Measurements from ENCODE around the gene PKD1L1. TPM values are rescaled to one million over a fixed set of nuclear protein-coding genes. Genes with fewer than 3 reads are reported as not detected.

Gene PKD1L1
- polyA plus RNA-seq, 1 donor from 2014 or later: 2.0 TPM

DNA sequence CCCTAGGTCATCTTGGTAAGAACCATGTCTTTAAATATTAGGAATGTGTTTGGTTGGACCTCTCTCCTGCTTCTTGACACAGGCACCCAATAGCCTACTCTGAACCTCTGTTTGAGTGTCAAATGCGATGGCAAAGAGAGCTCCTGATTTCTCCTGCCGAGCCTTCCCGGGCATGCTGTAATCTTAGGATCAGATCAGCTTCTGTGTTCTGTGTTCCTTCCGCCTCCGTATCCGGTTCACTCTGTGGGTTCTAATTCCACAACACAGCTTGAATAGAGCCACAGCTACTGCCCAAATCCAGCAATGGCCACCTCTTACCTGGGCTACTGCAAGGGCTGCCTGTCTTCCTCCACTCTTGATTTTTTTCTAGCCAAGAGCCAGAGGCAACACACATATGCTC, 201.1 kb downstream of the PKD1L1 start:
- Histone ChIP-seq H4K20me1 (ENCODE audit: insufficient read depth) (no peaks in the 10 kb centered on the region), H3K4me3 (ENCODE audit: low read length) (no peak overlapping the region), H3K9me3 (ENCODE audit: low read length) (no peaks in the 10 kb centered on the region), H3K9me2 (ENCODE audit: insufficient read depth, low read length) (no peaks in the 10 kb centered on the region), H3K79me2 (replicated peaks; ENCODE audit: insufficient read depth, low read length) (no peaks in the 10 kb centered on the region), H3K36me3 (ENCODE audit: insufficient read depth, low read length) (no peaks in the 10 kb centered on the region), H3K27ac (ENCODE audit: low read length) (no peak overlapping the region), H3F3A (ENCODE audit: insufficient read depth, low read length, poor library complexity, severe bottlenecking) (no peaks in the 10 kb centered on the region), H3K27me3 (ENCODE audit: insufficient read depth, low read depth, low read length) (no peaks in the 10 kb centered on the region), H3K4me2 (ENCODE audit: low read length) (no peak overlapping the region), H2AFZ (ENCODE audit: low read depth, low read length) (no peak overlapping the region), H3K9ac (ENCODE audit: low read length) (no peak overlapping the region)
- TF ChIP-seq TAF1 (IDR thresholded peaks at IDR 0.05; ENCODE audit: low read depth) (no peak), POLR2AphosphoS5 (IDR thresholded peaks at IDR 0.05) (no peak), EP300 (conservative IDR thresholded peaks at IDR 0.05; ENCODE audit: poor library complexity, severe bottlenecking) (no peak), RAD21 (conservative IDR thresholded peaks at IDR 0.05) (no peak), EZH2 (IDR thresholded peaks at IDR 0.05; ENCODE audit: borderline replicate concordance, insufficient read depth, low read length, poor library complexity, severe bottlenecking) (no peak), MXI1 (conservative IDR thresholded peaks at IDR 0.05; ENCODE audit: poor library complexity, severe bottlenecking) (no peak), SMC3 (conservative IDR thresholded peaks at IDR 0.05; ENCODE audit: poor library complexity) (no peak)
- TF ChIP-seq, protein P1, sequence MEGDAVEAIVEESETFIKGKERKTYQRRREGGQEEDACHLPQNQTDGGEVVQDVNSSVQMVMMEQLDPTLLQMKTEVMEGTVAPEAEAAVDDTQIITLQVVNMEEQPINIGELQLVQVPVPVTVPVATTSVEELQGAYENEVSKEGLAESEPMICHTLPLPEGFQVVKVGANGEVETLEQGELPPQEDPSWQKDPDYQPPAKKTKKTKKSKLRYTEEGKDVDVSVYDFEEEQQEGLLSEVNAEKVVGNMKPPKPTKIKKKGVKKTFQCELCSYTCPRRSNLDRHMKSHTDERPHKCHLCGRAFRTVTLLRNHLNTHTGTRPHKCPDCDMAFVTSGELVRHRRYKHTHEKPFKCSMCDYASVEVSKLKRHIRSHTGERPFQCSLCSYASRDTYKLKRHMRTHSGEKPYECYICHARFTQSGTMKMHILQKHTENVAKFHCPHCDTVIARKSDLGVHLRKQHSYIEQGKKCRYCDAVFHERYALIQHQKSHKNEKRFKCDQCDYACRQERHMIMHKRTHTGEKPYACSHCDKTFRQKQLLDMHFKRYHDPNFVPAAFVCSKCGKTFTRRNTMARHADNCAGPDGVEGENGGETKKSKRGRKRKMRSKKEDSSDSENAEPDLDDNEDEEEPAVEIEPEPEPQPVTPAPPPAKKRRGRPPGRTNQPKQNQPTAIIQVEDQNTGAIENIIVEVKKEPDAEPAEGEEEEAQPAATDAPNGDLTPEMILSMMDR (IDR thresholded peaks at IDR 0.05; ENCODE audit: poor library complexity, severe bottlenecking): no peak
- TF ChIP-seq, protein P2, sequence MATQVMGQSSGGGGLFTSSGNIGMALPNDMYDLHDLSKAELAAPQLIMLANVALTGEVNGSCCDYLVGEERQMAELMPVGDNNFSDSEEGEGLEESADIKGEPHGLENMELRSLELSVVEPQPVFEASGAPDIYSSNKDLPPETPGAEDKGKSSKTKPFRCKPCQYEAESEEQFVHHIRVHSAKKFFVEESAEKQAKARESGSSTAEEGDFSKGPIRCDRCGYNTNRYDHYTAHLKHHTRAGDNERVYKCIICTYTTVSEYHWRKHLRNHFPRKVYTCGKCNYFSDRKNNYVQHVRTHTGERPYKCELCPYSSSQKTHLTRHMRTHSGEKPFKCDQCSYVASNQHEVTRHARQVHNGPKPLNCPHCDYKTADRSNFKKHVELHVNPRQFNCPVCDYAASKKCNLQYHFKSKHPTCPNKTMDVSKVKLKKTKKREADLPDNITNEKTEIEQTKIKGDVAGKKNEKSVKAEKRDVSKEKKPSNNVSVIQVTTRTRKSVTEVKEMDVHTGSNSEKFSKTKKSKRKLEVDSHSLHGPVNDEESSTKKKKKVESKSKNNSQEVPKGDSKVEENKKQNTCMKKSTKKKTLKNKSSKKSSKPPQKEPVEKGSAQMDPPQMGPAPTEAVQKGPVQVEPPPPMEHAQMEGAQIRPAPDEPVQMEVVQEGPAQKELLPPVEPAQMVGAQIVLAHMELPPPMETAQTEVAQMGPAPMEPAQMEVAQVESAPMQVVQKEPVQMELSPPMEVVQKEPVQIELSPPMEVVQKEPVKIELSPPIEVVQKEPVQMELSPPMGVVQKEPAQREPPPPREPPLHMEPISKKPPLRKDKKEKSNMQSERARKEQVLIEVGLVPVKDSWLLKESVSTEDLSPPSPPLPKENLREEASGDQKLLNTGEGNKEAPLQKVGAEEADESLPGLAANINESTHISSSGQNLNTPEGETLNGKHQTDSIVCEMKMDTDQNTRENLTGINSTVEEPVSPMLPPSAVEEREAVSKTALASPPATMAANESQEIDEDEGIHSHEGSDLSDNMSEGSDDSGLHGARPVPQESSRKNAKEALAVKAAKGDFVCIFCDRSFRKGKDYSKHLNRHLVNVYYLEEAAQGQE (IDR thresholded peaks at IDR 0.05; ENCODE audit: borderline replicate concordance): no peak

DNA sequence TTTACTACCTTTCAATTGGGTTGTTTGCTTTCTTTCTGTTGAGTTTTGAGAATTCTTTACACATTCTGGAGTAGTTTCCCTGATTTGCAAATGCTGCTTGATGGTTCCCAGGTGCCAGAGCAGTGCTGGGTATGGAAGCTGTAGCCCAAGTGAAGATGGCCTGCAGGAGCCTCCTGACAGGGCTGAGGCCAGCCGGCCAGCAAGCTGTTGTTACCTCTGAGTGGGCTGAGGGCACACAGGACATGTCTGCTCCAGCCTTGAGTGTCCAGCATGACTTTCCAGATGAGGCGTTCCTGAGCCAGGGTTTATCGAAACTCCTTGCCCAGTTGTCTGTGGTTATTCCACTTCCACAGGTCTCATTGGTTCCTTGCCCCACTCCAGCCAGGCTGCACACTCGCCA, 201.8 kb downstream of the PKD1L1 start:
- Histone ChIP-seq H3K79me2 (replicated peaks; ENCODE audit: insufficient read depth, low read length) (no peaks in the 10 kb centered on the region), H4K20me1 (ENCODE audit: insufficient read depth) (no peaks in the 10 kb centered on the region), H3F3A (ENCODE audit: insufficient read depth, low read length, poor library complexity, severe bottlenecking) (no peaks in the 10 kb centered on the region), H3K4me3 (ENCODE audit: low read length) (no peak overlapping the region), H3K9ac (ENCODE audit: low read length) (no peak overlapping the region), H2AFZ (ENCODE audit: low read depth, low read length) (no peak overlapping the region), H3K9me2 (ENCODE audit: insufficient read depth, low read length) (no peaks in the 10 kb centered on the region), H3K36me3 (ENCODE audit: insufficient read depth, low read length) (no peaks in the 10 kb centered on the region), H3K27me3 (ENCODE audit: insufficient read depth, low read depth, low read length) (no peaks in the 10 kb centered on the region), H3K4me2 (ENCODE audit: low read length) (no peak overlapping the region), H3K27ac (ENCODE audit: low read length) (no peak overlapping the region), H3K9me3 (ENCODE audit: low read length) (no peaks in the 10 kb centered on the region)
- TF ChIP-seq POLR2AphosphoS5 (IDR thresholded peaks at IDR 0.05): no peak
- no peak for TF ChIP-seq RAD21 (conservative IDR thresholded peaks at IDR 0.05)
- no peak for TF ChIP-seq MXI1 (conservative IDR thresholded peaks at IDR 0.05; ENCODE audit: poor library complexity, severe bottlenecking)
- no peak for TF ChIP-seq EP300 (conservative IDR thresholded peaks at IDR 0.05; ENCODE audit: poor library complexity, severe bottlenecking)
- TF ChIP-seq, protein P2 (IDR thresholded peaks at IDR 0.05; ENCODE audit: borderline replicate concordance): no peak
- no peak for TF ChIP-seq SMC3 (conservative IDR thresholded peaks at IDR 0.05; ENCODE audit: poor library complexity)
- TF ChIP-seq, protein P1 (IDR thresholded peaks at IDR 0.05; ENCODE audit: poor library complexity, severe bottlenecking): no peak
- no peak for TF ChIP-seq EZH2 (IDR thresholded peaks at IDR 0.05; ENCODE audit: borderline replicate concordance, insufficient read depth, low read length, poor library complexity, severe bottlenecking)
- TF ChIP-seq TAF1 (IDR thresholded peaks at IDR 0.05; ENCODE audit: low read depth): no peak

All from neural cell (in vitro differentiated cells).